NB4 (cell line): ENCODE measurements around the gene CKMT2.

ENCODE experiments used
- CTCF ChIP-seq: IDR thresholded peaks from one replicate; pipeline ENCODE4 v1.5.1; 2012; ENCODE audit warnings: low read depth, low read length
- MYC ChIP-seq: IDR thresholded peaks from 2 replicates; pipeline ENCODE4 v1.6.1; 2011; ENCODE audit warnings: low read depth, low read length
- POLR2A ChIP-seq: IDR thresholded peaks from 2 replicates; pipeline ENCODE4 v1.6.1; 2011; ENCODE audit warnings: mild to moderate bottlenecking; ENCODE audit not compliant: insufficient read length; ENCODE audit errors: extremely low read depth
- TF ChIP-seq, protein P1 (sequence below): IDR thresholded peaks from 2 replicates; pipeline ENCODE4 v1.6.1; 2011; ENCODE audit warnings: low read depth, low read length

DNA sequence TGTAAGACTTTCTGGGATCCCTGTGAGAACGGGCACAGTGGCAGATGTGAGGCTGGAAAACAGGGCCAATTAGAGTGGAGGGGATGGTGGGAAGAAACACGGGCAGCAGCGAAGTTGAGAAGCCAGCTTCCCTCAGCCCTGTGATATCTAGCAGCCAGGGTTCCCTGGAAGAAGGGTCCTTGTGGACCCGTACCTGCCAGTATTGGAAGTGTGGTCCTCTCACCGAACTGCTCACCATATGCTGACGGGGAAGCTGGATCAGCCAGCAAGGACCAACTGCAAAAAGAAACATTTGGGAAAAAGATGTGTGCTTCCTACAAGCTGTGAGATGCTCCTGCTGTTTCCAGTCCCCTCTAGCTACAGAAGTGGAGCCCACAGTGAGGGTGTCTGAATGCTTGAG lies 13.6 kb downstream of the CKMT2 start:
- no peak for TF ChIP-seq CTCF
- TF ChIP-seq, protein P1, sequence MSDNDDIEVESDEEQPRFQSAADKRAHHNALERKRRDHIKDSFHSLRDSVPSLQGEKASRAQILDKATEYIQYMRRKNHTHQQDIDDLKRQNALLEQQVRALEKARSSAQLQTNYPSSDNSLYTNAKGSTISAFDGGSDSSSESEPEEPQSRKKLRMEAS: no peak
- TF ChIP-seq POLR2A: no peak
- TF ChIP-seq MYC: no peak
